ENCODE measurements around the gene SRCAP.

SRCAP gene

DNA sequence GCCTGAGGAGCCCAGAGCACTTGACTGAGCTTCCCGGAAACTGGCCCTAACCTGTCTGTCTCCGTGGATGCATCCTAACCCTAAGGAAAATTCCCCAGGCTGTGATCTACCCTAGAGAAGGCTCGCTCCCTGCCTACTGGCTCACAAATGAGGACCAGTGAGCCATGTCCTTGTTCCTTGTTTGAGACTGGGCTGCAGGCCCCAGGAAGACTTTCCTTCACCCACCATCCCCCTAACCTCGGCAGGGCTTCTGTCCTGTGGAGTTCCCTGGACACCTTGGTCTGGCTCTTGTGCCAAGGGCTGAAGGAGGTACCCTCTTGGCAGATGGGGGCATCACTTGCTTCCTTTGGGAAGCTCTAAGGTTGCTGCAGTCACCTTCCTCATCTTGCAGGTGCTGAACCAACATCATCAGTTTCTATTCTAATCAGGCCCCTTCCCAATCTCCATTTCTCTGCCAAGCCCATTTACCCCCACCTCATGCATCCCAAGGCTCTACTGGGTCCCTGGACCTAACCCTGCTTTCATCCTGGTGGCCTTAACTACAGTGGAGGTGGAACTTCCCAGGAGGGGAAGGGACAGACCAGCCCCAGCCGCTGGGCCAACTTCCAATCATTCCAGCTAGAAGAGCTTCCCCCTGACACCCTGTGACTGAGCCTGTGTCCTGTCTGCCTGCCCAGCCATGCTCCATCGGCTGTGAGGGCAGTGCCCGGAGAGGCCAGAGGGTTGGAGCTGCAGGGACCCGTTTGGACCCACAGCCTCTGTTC lies 75.6 kb downstream of the SRCAP start:
- peaks cover 41 to 76% (median 60%) of the 10 kb centered on the region in 11 experiments for H3K36me3 ChIP-seq
- H3K27me3 ChIP-seq = no peaks in the 10 kb centered on the region
- H3K9me3 ChIP-seq (replicated peaks in 1 of 11) = no peaks in the 10 kb centered on the region
- H3K27ac ChIP-seq = peak overlapping the region in 7 of 11 experiments; percentile 86 to 95 (median 91); a peak in 4 of 22 replicates
- peak overlapping the region in 10 of 11 experiments; percentile 83 to 97 (median 90); a peak in 19 of 22 replicates for H3K9ac ChIP-seq
- peak overlapping the region; percentile 83 to 99 (median 92) for H3K4me2 ChIP-seq
- H3K4me3 ChIP-seq = peak overlapping the region; percentile 63 to 88 (median 79)
- H3K4me1 ChIP-seq = peaks cover 24 to 49% (median 34%) of the 10 kb centered on the region in 10 experiments
- no peak for TF ChIP-seq Cebpa-rat (IDR thresholded peaks at IDR 0.05)
- H4K20me1 ChIP-seq = peaks cover 0 to 76% (median 57%) of the 10 kb centered on the region in 11 experiments; a peak in 16 of 22 replicates

DNA sequence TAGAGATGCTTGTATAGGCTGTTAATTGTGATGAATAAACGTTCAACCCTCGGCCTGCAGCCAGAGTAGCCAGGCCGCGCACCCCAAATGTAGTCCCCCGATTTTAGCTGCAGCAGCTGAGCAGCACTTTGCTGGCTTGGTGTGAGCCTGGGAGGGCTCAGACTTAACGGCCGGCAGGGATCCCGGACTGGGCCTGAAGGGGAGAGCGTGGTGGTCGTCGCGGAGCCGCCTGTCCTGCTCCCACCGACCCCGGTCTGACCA lies 76.1 kb downstream of the SRCAP start:
- Histone ChIP-seq H3K27me3 (no peaks in the 10 kb centered on the region), H3K36me3 (peaks cover 36 to 76% (median 60%) of the 10 kb centered on the region in 11 experiments), H3K9ac (peak overlapping the region; percentile 83 to 97 (median 90); a peak in 21 of 22 replicates), H4K20me1 (peaks cover 0 to 76% (median 62%) of the 10 kb centered on the region in 11 experiments; a peak in 17 of 22 replicates), H3K9me3 (replicated peaks in 1 of 11) (no peaks in the 10 kb centered on the region), H3K4me1 (peaks cover 24 to 49% (median 34%) of the 10 kb centered on the region in 10 experiments), H3K4me2 (peak overlapping the region; percentile 83 to 99 (median 92)), H3K4me3 (peak overlapping the region; percentile 63 to 88 (median 79)), H3K27ac (peak overlapping the region in 10 of 11 experiments; percentile 79 to 95 (median 91); a peak in 18 of 22 replicates)
- no peak for TF ChIP-seq Cebpa-rat (IDR thresholded peaks at IDR 0.05)

- Histone ChIP-seq H3K9ac (peak overlapping the region; percentile 83 to 97 (median 90)), H4K20me1 (peaks cover 0 to 76% (median 68%) of the 10 kb centered on the region in 11 experiments; a peak in 17 of 22 replicates)
- peak in 5 of 11 experiments; percentile 41 to 80 (median 66); a peak in 10 of 22 replicates for TF ChIP-seq Cebpa-rat (IDR thresholded peaks at IDR 0.05)
Observed at GRCh38 chr16:30775392-30776188, 76.6 kb downstream of the SRCAP start.

GRCh38 chr16:30777591-30778297 lies 78.8 kb downstream of the SRCAP start:
- no peak for TF ChIP-seq Cebpa-rat (IDR thresholded peaks at IDR 0.05)
- peaks cover 24 to 49% (median 34%) of the 10 kb centered on the region in 10 experiments for H3K4me1 ChIP-seq
- no peaks in the 10 kb centered on the region for H3K27me3 ChIP-seq
- 0 out of 20 replicates have a peak overlapping the region, but pooled peaks of 1 of the 10 experiments have one; percentile 77 for H3K4me3 ChIP-seq
- H3K9ac ChIP-seq = 0 out of 22 replicates have a peak overlapping the region, but pooled peaks of 3 of the 11 experiments have one; percentile 10 to 94 (median 13)
- H3K4me2 ChIP-seq = peak overlapping the region; percentile 83 to 99 (median 92); a peak in 16 of 22 replicates
- peaks cover 31 to 76% (median 61%) of the 10 kb centered on the region in 11 experiments for H3K36me3 ChIP-seq
- no peaks in the 10 kb centered on the region for H3K9me3 ChIP-seq (replicated peaks in 1 of 11)
- no peak overlapping the region for H3K27ac ChIP-seq
- peaks cover 0 to 85% (median 67%) of the 10 kb centered on the region in 11 experiments; a peak in 18 of 22 replicates for H4K20me1 ChIP-seq

More at GRCh38 chr16:30775392-30776188, 76.6 kb downstream of the SRCAP start:
- Histone ChIP-seq H3K4me1 (peaks cover 24 to 49% (median 34%) of the 10 kb centered on the region in 10 experiments), H3K9me3 (replicated peaks in 1 of 11) (no peaks in the 10 kb centered on the region), H3K36me3 (peaks cover 31 to 76% (median 60%) of the 10 kb centered on the region in 11 experiments), H3K27me3 (no peaks in the 10 kb centered on the region), H3K27ac (peak overlapping the region; percentile 49 to 95 (median 91)), H3K4me3 (peak overlapping the region; percentile 63 to 88 (median 79)), H3K4me2 (peak overlapping the region; percentile 83 to 99 (median 92))

DNA sequence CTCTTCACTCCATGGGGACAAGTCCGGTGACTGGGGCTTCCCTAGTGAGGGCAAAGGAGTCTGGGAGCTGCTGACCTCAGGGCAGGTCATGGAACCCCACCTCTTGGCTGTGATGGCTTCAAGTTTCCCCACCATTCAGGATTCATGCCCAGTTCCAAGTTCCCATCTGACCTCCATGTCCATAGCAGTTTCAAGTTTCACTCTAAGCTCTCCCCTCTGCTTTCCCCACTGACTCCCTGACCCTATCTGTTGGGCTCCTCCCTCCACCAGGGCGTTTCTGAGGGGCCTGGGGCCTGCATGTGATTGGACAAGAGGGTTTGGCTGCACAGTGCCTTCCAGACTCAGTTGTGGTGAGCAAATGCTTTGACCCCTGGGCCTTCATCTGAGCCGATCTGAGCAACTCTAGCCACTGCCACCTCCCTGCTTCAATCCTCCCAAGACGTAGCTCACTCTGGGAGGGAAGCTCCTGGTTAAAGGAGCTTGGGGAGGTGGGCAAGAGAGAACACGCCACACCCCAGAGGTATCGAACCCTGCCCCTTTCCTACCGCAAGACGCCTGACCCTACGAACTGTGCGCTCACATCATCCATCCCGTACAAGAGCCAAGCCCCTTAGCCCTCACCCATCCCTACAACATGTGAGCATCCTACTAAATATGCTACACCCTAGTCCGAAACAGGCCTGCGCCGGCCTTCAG lies 79.7 kb downstream of the SRCAP start:
- Histone ChIP-seq H3K36me3 (peaks cover 31 to 76% (median 61%) of the 10 kb centered on the region in 11 experiments), H3K27me3 (no peaks in the 10 kb centered on the region), H3K4me2 (no peak overlapping the region), H3K9me3 (replicated peaks in 1 of 11) (no peaks in the 10 kb centered on the region), H3K9ac (0 out of 22 replicates have a peak overlapping the region, but pooled peaks of 1 of the 11 experiments have one; percentile 3), H3K4me1 (peaks cover 24 to 43% (median 33%) of the 10 kb centered on the region in 10 experiments), H3K4me3 (no peak overlapping the region), H4K20me1 (peaks cover 0 to 85% (median 58%) of the 10 kb centered on the region in 11 experiments; a peak in 17 of 22 replicates), H3K27ac (no peak overlapping the region)
- no peak for TF ChIP-seq Cebpa-rat (IDR thresholded peaks at IDR 0.05)

GRCh38 chr16:30779596-30779995 lies 80.6 kb downstream of the SRCAP start:
- Histone ChIP-seq H3K4me3 (no peak overlapping the region), H3K4me2 (no peak overlapping the region), H3K9me3 (replicated peaks in 1 of 11) (no peaks in the 10 kb centered on the region), H3K27me3 (no peaks in the 10 kb centered on the region), H3K9ac (0 out of 22 replicates have a peak overlapping the region, but pooled peaks of 2 of the 11 experiments have one; percentile 15 to 23), H3K27ac (no peak overlapping the region; a peak in 1 of 22 replicates), H4K20me1 (peaks cover 0 to 77% (median 51%) of the 10 kb centered on the region in 11 experiments; a peak in 17 of 22 replicates), H3K36me3 (peaks cover 30 to 75% (median 59%) of the 10 kb centered on the region in 11 experiments), H3K4me1 (peaks cover 19 to 34% (median 28%) of the 10 kb centered on the region in 10 experiments)
- no peak for TF ChIP-seq Cebpa-rat (IDR thresholded peaks at IDR 0.05)

GRCh38 chr16:30780021-30780420 lies 81.0 kb downstream of the SRCAP start:
- Histone ChIP-seq H3K9me3 (replicated peaks in 1 of 11) (no peaks in the 10 kb centered on the region), H3K27me3 (no peaks in the 10 kb centered on the region), H4K20me1 (peaks cover 0 to 77% (median 50%) of the 10 kb centered on the region in 11 experiments; a peak in 16 of 22 replicates), H3K4me2 (no peak overlapping the region), H3K4me1 (peaks cover 14 to 30% (median 24%) of the 10 kb centered on the region in 10 experiments), H3K4me3 (no peak overlapping the region), H3K36me3 (peaks cover 30 to 75% (median 58%) of the 10 kb centered on the region in 11 experiments), H3K27ac (no peak overlapping the region; a peak in 1 of 22 replicates), H3K9ac (peak overlapping the region in 4 of 11 experiments; percentile 4 to 38 (median 22); a peak in 4 of 22 replicates)
- TF ChIP-seq Cebpa-rat (IDR thresholded peaks at IDR 0.05) = no peak
